ENCODE measurements around the gene FAM168A. TPM values are rescaled to one million over a fixed set of nuclear protein-coding genes. Genes with fewer than 3 reads are reported as not detected.
A peak's percentile ranks its signal among the peaks of the same experiment; 100 is the strongest.

The FAM168A gene
- total and polyA plus RNA-seq, 9 of the 15 experiments (the other 6 are each of a cell fraction or from before 2014, with no cell fraction given): 0.44 to 7.2 (median 2.9) TPM

DNA sequence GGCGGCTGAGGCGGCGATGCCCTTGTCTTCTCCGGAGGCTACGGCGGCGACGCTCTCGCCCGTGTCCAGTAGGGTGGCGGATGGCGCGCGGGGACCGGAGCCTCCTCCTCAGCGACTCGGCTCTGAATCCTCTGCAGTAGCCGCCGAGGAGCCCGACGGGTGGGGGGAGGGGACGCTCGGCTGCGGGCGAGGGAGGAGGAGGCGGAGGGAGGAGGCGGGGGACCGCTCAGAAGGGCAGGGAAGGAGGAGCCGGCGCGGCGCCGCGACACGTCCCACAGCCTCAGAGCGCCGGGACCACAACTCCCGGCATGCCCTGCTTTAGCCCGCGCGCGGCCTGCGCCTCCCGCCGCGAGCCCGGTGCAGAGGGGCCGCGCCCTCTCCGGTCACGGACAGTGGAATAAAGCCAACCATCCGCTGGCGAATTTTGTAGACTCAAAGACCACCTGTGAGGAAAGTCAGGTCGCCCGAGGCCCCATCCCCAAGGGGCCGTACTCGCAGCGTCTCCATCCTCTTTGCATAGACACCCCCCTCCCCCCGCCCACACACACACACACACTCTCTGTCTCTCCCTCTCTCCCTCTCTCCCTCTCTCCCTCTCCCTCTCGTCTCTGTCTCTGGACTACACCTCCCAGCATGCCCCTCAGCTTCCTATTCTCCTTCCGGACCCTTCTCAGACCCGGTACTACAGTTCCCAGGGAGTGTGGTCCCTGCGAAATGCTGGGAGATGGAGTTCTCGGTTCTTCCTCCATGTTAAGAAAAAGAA lies at the start of gene FAM168A (continued):
- TF ChIP-seq MNT (conservative IDR thresholded peaks at IDR 0.05) (peak; percentile 23 to 85; a peak in 3 of 4 replicates), CEBPG (CRISPR knock-in tag; IDR thresholded peaks at IDR 0.05) (no peak), CEBPG (tag; conservative IDR thresholded peaks at IDR 0.05 in 1 of 2, IDR thresholded peaks at IDR 0.05 in 1 of 2) (no peak), CTCF (IDR thresholded peaks at IDR 0.05 in 2 of 3, conservative IDR thresholded peaks at IDR 0.05 in 1 of 3; ENCODE audit: insufficient read depth in 2 of 3, low read depth in 1 of 3, low read length in 3 of 3) (peak; percentile 12 to 47 (median 14); a peak in 3 of 6 replicates), PRDM10 (IDR thresholded peaks at IDR 0.05; ENCODE audit: partially characterized antibody) (peak; percentile 93), CEBPB (tag; IDR thresholded peaks at IDR 0.05) (no peak), KDM5B (IDR thresholded peaks at IDR 0.05; ENCODE audit: insufficient replicate concordance, low read depth, low read length) (peak; percentile 75), SMAD1 (IDR thresholded peaks at IDR 0.05; ENCODE audit: low read depth, low read length, partially characterized antibody) (no peak), RAD21 (CRISPR knock-in tag; conservative IDR thresholded peaks at IDR 0.05 in 1 of 2, IDR thresholded peaks at IDR 0.05 in 1 of 2) (peak; percentile 5 to 20; a peak in 1 of 4 replicates), ZBTB9 (CRISPR knock-in tag; IDR thresholded peaks at IDR 0.05) (no peak), ZNF140 (CRISPR knock-in tag; IDR thresholded peaks at IDR 0.05) (no peak), CCNT2 (IDR thresholded peaks at IDR 0.05; ENCODE audit: borderline replicate concordance, extremely low read depth, insufficient read length, low read depth, low read length) (no peak), ASH1L (IDR thresholded peaks at IDR 0.05; ENCODE audit: borderline replicate concordance, low read depth, partially characterized antibody) (peak; percentile 72), ID3 (CRISPR knock-in tag; IDR thresholded peaks at IDR 0.05) (no peak), ID3 (tag; IDR thresholded peaks at IDR 0.05) (peak; percentile 77)
